Measurements from ENCODE around the gene CHCHD3. TPM values are rescaled to one million over a fixed set of nuclear protein-coding genes. Genes with fewer than 3 reads are reported as not detected.

Gene CHCHD3
- total RNA-seq, 1 donor from 2014 or later: 91.3 TPM

- no peak for DNase-seq (ENCODE audit: low read depth, low spot score)
Measured at GRCh38 chr7:132819648-132820047, 262.2 kb downstream of the CHCHD3 start.

- DNase-seq (ENCODE audit: low read depth, low spot score): no peak
Measured at GRCh38 chr7:132817949-132818348, 263.9 kb downstream of the CHCHD3 start.

DNA sequence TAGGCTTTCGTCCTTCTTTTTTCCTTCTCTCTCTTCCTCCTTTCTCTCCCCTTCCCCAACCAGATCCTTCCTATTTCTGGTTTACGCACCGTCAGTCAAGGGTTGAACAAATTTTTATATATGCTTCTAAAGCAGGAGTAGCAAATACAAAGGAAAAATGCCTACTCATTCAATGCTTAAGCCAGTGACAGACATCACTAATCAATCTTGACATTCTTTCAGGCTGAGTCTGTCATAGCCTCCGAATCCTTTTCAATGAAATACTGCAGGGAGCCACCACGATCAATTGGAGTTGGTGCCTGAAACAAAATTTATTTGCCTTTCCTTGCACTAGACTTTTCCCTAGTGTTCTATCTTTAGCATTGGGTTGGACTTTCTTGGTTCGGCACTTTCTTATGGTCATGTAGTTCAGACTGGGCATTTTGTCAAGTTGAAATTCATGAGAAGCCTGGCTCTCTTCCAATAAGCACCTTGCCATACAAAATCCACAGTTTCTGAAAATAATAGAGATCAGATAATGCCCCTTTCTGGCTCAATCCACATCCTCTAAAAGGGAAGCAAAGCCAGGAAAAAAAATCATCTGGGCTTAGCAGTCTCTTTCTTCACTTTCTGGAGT lies 266.1 kb downstream of the CHCHD3 start:
- no peak for DNase-seq (ENCODE audit: low read depth, low spot score)

DNA sequence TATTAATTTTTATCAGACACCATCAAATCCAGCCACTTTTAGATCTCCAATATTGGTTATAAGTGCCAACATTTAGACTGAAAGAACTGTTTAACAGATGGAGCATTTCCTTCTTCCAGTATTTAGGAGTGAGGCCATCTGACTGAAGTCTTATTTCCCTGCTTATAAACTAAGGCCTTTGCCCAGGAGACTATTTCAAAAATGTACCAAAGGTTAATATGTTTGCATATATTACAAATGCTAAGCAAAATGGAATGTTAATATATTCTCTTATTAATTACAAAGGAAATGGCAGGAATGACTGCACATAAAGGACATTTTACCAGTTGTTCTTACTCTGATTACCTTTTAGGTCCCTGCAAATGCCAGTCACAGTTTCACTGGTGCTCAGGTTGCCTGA lies 266.8 kb downstream of the CHCHD3 start:
- DNase-seq (ENCODE audit: low read depth, low spot score): no peak

- DNase-seq (ENCODE audit: low read depth, low spot score): no peak
Measured at GRCh38 chr7:132810561-132810960, 271.3 kb downstream of the CHCHD3 start.

GRCh38 chr7:132806834-132807233 lies 275.1 kb downstream of the CHCHD3 start:
- no peak for DNase-seq (ENCODE audit: low read depth, low spot score)

DNA sequence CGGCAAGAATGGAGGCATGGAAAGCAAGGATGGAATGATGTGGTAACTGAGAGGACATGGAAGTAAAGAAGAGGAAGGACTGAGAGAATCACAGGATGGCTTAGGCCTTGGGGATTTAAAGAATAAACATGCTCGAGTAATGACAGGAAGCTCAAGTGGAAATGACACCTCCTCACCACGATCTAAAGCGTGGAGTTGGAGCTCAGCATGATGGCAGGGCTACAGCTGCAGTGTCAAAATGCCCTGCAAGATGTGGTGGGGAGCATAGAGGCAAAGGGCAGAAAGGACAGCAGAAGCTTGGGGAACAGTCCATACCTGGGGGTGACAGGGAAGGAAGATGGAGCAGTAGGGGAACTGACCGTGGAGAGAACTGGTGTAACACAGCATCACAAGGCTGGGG lies 276.1 kb downstream of the CHCHD3 start:
- no peak for DNase-seq (ENCODE audit: low read depth, low spot score)

DNA sequence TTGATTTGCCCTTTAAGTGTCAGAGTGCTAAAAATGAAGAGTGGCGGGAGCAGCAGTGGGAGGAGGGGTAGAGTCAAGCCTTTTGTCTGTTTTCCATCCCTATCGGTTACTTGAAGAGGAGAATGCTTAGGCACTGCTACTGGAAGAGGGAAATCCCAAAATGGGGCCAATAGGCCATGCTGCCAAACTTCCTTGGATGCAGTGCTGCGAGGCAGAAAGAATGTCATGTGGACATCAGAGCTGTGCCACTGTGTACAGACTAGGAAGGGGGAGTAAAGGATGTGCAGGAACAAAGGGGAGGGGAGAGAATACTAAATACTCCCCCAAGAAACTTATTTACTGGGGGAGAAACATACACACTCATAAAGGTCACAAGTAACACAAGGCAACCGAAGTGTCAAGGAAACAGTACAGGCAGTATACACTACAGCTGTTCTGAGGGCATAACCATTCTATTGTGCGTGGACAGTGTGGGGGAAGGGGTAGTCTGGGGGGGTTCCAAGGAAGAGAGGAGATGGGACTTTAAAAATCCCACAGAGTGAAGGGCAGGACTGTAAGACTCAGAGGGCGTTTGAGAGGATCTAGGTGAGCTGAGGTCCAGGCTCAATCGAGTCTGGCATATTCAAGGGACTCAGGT lies 276.9 kb downstream of the CHCHD3 start:
- DNase-seq (ENCODE audit: low read depth, low spot score): no peak

GRCh38 chr7:132800522-132800921 lies 281.4 kb downstream of the CHCHD3 start:
- no peak for DNase-seq (ENCODE audit: low read depth, low spot score)

- no peak for DNase-seq (ENCODE audit: low read depth, low spot score)
Measured at GRCh38 chr7:132799081-132799413, 282.8 kb downstream of the CHCHD3 start.

GRCh38 chr7:132797152-132797551 lies 284.7 kb downstream of the CHCHD3 start:
- DNase-seq (ENCODE audit: low read depth, low spot score): no peak

DNA sequence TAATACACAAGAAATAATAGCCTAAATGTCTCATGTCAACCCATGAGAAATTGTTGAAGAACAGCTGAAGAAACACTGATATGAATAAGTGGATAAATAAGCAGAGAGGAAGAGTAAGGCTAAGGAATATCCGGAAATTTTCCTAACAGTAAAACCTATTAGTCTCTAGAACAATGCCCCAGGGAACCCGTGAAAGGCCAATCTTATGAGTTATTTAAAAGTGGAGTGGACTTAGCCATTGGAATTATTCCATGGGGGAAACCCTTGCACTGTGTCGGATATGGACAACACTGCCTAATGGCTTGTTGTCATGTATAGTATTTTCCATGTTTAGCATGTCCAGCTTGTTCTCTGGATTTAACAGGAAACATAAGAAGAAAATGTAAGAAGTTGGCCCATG lies 288.4 kb downstream of the CHCHD3 start:
- peak; percentile 29 for DNase-seq (ENCODE audit: low read depth, low spot score)

DNA sequence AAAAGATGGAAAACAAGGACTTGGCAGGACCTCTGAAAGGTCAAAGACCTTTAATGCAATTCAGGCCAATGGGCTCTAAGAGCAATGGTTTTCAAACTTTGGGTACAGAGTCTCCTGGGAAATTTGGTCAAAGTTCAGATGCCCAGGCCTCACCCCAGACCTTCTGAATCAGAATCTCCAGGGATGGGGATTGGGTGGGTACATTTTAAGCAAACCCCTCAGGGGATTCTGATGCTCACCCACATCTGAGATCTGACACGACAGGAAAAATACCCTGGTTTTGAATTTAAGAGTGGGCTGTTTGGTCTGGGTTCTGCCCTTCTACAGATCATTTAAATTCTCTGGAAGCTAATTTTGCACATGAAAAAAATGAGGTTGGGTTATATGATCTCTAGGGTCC lies 290.9 kb downstream of the CHCHD3 start:
- no peak for DNase-seq (ENCODE audit: low read depth, low spot score)

- no peak for DNase-seq (ENCODE audit: low read depth, low spot score)
Measured at GRCh38 chr7:132790104-132790503, 291.8 kb downstream of the CHCHD3 start.

DNA sequence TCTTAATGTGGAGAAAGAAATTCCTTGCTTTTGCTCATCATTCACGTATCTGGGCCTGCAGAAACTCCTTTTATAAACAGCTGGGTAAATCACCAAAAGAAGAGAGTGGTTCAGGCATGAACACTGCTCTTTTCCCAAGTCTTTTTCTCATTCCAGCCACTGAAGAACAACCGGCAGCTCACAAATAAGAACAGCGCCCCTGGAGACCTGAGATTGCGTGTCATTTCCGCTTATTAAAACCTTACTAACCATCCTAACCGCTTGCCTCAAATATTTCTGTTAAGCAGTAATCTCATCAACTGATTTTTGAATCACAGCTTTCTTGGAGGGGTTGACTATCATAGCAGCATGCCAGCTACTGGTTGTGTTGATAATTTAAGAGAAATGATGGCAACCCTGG lies 292.6 kb downstream of the CHCHD3 start:
- DNase-seq (ENCODE audit: low read depth, low spot score): no peak

DNA sequence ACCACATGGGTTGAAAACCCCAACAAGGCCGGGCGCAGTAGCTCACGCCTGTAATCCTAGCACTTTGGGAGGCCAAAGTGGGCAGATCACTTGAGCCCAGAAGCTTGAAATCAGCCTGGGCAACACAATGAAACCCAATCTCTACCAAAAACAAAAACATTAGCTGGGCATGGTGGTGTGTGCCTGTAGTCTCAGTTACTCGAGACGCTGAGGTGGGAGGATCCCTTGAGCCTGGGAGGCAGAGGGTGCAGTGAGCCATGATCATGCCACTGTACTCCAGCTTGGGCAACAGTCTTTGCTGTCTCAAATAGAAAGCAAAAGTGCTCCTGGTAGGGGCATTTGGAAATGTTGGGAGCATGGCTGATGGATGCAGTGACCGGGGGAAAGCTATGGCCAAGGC lies 296.0 kb downstream of the CHCHD3 start:
- DNase-seq (ENCODE audit: low read depth, low spot score): no peak

GRCh38 chr7:132784406-132784805 lies 297.5 kb downstream of the CHCHD3 start:
- DNase-seq (ENCODE audit: low read depth, low spot score): no peak

- no peak for DNase-seq (ENCODE audit: low read depth, low spot score)
Measured at GRCh38 chr7:132783824-132784223, 298.1 kb downstream of the CHCHD3 start.

DNA sequence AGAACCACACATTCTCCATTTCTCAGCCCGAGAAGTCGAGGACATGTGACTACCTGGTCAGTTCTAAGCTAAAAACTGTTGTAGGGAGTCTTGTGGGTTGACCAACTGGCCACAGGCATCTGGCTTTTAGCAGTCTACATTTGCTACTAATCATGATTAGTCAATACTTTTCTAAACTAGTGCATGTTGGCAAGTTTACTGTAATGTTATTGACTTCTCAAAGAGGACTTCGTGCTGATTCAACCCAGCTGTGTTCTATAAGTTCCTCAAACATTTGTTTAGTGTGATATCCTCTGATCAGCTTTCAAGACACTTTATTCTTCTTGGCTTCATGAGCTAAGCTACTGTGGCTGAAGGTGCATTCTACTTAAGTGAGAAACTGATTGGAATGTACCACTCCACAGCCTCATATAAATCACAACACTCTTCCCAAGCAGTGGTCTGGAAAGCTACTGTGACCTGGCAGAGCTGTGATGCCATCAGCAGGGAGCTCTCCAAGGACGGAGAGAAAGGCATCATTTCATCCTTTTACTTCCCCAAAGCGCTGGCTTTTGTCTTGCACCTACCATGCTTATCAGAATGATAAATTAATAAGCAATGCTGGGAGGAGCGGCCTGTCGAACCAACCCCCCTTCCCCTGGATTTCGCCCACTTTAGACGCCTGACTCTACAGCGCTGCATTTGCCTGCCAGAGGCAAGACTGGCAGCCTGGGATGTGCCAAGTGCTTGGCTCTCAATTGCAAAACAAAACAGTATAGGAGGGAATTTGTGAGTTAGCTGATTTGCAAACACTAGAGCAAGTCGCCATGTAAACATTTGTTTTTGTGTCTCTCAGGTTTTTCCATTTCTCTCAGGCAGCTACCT lies 298.9 kb downstream of the CHCHD3 start:
- no peak for DNase-seq (ENCODE audit: low read depth, low spot score)

- no peak for DNase-seq (ENCODE audit: low read depth, low spot score)
Measured at GRCh38 chr7:132780822-132781221, 301.1 kb downstream of the CHCHD3 start.

DNA sequence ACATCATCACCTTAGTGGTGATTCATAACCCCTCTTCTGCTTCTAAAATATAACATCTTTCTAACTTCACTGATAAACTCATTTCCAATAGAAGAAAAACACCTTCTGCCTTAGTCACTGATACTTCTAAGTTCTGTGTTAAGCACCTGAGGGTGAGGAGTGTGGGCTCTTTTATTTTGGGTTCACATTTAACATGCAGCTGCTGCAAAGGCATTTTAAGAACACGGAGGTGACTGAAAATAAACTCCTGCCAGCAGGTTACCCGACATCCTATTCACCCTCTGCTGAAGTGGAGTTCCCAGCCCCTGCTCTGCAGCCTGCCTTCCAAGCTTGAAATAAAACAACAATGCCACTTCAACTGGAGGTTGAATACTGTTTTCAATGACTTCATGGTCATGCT lies 302.7 kb downstream of the CHCHD3 start:
- no peak for DNase-seq (ENCODE audit: low read depth, low spot score)

DNA sequence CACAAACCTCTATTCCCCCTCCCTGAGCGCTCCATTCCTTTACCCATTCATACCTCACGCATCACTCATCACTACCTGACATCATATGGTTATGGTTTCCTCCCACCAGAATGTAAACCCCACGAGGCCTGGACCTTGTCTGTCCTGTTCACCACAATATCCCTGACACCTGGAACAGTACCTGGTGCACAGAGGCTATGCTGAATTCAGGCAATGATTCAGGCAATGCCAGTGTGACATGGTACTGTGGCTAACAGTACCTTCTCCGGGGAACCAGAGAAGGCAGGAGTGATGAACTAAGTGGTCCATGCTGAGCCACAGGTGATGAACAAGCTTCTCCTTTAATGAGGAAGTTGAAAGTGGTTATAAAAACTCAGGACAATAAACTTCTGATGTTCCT lies 303.1 kb downstream of the CHCHD3 start:
- no peak for DNase-seq (ENCODE audit: low read depth, low spot score)

GRCh38 chr7:132777956-132778355 lies 303.9 kb downstream of the CHCHD3 start:
- DNase-seq (ENCODE audit: low read depth, low spot score): no peak

Data from pulmonary artery endothelial cell (primary cell).